IMR-90 (cell line): ENCODE measurements around the gene NANOS1.

Experiments used
- BHLHE40 ChIP-seq: fragments of 150-350 bp; IDR thresholded peaks from 2 replicates; pipeline ENCODE4 v1.6.1; 2016; ENCODE audit warnings: mild to moderate bottlenecking, low read depth, low read length
- CEBPB ChIP-seq: IDR thresholded peaks from 2 replicates; pipeline ENCODE4 v1.6.1; 2012; ENCODE audit warnings: low read depth, low read length, improper control_type of control experiment
- CHD1 ChIP-seq: IDR thresholded peaks from 2 replicates; pipeline ENCODE4 v1.6.1; 2012; ENCODE audit warnings: low read depth, low read length, improper control_type of control experiment
- MXI1 ChIP-seq: IDR thresholded peaks from 2 replicates; pipeline ENCODE4 v1.6.1; 2012; ENCODE audit warnings: low read depth, mild to moderate bottlenecking, low read length, moderate library complexity, borderline replicate concordance
- NFE2L2 ChIP-seq: fragments of 150-350 bp; IDR thresholded peaks from 2 replicates; pipeline ENCODE4 v1.6.1; 2016; ENCODE audit warnings: low read depth, mild to moderate bottlenecking, low read length
- POLR2A ChIP-seq: IDR thresholded peaks from 2 replicates; pipeline ENCODE4 v1.6.1; 2012; ENCODE audit warnings: mild to moderate bottlenecking, low read depth, low read length
- RAD21 ChIP-seq: IDR thresholded peaks from 2 replicates; pipeline ENCODE4 v1.6.1; 2012; ENCODE audit warnings: low read length, improper control_type of control experiment
- RCOR1 ChIP-seq: IDR thresholded peaks from 2 replicates; pipeline ENCODE4 v1.6.1; 2012; ENCODE audit warnings: mild to moderate bottlenecking, low read length, improper control_type of control experiment; ENCODE audit not compliant: insufficient replicate concordance
- RFX5 ChIP-seq: IDR thresholded peaks from 2 replicates; pipeline ENCODE4 v1.8.0; 2012; ENCODE audit warnings: low read depth, mild to moderate bottlenecking, low read length, moderate library complexity
- SMC3 ChIP-seq: fragments of 150-350 bp; IDR thresholded peaks from 2 replicates; pipeline ENCODE4 v1.6.1; 2016; ENCODE audit warnings: low read depth, mild to moderate bottlenecking, antibody characterized with exemption, low read length, moderate library complexity
- TF ChIP-seq, protein P1 (sequence below): conservative IDR thresholded peaks from 2 replicates; pipeline ENCODE4 v1.5.1; 2012; ENCODE audit warnings: mild to moderate bottlenecking, low read depth, low read length, improper control_type of control experiment
- TF ChIP-seq, protein P2 (sequence below): fragments of 150-350 bp; IDR thresholded peaks from 2 replicates; pipeline ENCODE4 v1.6.1; 2016; ENCODE audit warnings: low read depth, mild to moderate bottlenecking, low read length, moderate library complexity, borderline replicate concordance

DNA sequence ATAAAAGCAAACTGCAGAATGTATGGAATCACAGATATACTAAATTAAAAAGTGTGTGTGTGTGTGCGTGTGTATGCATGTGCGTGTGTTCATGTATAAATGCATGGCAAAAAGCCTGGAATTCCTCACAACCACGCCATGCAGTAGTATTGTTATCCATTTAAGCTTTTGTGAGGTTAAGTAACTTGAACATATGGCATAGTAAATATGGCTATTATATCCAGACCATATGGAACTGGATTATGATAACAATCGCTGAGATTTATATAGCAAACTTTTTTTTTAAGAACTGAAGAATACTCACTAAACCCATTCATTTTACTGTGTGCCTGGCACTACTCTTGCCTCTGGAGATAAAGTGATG is 22.3 kb upstream of the NANOS1 start:
- TF ChIP-seq, protein P1, sequence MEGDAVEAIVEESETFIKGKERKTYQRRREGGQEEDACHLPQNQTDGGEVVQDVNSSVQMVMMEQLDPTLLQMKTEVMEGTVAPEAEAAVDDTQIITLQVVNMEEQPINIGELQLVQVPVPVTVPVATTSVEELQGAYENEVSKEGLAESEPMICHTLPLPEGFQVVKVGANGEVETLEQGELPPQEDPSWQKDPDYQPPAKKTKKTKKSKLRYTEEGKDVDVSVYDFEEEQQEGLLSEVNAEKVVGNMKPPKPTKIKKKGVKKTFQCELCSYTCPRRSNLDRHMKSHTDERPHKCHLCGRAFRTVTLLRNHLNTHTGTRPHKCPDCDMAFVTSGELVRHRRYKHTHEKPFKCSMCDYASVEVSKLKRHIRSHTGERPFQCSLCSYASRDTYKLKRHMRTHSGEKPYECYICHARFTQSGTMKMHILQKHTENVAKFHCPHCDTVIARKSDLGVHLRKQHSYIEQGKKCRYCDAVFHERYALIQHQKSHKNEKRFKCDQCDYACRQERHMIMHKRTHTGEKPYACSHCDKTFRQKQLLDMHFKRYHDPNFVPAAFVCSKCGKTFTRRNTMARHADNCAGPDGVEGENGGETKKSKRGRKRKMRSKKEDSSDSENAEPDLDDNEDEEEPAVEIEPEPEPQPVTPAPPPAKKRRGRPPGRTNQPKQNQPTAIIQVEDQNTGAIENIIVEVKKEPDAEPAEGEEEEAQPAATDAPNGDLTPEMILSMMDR: no peak
- TF ChIP-seq BHLHE40 (no peak), RCOR1 (no peak), RAD21 (no peak), RFX5 (no peak), NFE2L2 (no peak), POLR2A (no peak), CEBPB (no peak), MXI1 (no peak), SMC3 (no peak), CHD1 (no peak)
- TF ChIP-seq, protein P2, sequence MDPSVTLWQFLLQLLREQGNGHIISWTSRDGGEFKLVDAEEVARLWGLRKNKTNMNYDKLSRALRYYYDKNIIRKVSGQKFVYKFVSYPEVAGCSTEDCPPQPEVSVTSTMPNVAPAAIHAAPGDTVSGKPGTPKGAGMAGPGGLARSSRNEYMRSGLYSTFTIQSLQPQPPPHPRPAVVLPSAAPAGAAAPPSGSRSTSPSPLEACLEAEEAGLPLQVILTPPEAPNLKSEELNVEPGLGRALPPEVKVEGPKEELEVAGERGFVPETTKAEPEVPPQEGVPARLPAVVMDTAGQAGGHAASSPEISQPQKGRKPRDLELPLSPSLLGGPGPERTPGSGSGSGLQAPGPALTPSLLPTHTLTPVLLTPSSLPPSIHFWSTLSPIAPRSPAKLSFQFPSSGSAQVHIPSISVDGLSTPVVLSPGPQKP: no peak
